HG02885 (cell line): Measurements from ENCODE around the gene SHROOM2.

Source experiments
- ATAC-seq: cut with Tn5 transposase; IDR thresholded peaks from one replicate; pipeline ENCODE4 v1.9.1; 2021; ENCODE audit warnings: mild to moderate bottlenecking; ENCODE audit not compliant: unreplicated experiment, poor library complexity

Gene SHROOM2

DNA sequence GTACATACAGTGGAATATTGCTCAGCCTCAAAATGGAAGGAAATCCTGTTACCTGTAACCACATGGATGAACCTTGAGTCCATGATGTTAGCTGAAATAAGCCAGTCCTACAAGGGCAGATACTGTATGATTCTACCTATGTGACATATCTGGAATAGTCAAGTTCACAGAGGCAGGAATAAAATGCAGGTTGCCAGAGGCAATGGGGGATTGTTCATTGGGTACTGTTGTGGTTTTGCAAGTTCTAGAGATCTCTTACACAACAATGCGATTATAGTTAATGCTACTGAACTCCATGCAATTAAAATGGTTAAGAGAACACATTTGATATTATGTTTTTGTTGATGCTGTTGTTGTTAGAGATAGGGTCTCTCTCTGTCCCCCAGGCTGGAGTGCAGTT, 74.6 kb downstream of the SHROOM2 start:
- ATAC-seq: no peak

DNA sequence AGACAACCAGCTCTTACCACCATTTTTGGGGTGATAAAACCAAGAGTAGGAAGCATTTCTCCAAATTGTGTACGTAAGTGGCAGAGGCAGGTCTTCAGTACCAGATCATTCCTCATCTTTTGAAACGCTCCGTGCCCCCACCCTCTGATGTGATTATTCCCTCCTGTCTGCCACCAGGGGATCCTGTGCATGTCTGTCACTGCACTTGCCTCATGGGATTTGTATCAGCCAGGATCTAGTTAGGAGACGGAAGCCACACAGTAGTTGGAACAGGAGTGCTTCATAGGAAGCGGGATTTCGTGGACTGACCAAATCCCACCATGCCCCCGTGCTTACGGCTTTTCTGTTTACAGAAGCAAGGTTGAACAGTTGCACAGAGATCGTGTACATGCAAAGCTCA, 75.5 kb downstream of the SHROOM2 start:
- ATAC-seq: no peak

DNA sequence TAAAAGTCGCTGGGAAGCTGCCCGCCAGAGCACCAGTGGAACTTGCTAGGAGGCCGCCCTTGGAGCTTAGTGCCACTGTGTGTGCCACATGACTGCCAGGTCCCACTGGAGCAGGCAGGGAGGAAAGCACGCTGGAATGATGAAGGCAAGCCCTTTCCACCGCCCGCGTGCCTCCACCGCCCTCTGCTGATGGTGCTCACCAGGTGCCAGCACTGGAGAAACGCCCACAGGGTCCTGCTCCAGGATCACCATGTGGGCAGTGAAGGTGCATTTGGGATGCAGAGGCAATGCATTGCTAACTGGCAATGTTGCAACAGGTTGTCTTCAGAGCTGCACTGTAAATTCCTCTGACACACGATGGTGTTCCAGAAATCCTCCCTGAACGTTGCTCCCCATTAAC, 76.3 kb downstream of the SHROOM2 start:
- ATAC-seq: no peak

DNA sequence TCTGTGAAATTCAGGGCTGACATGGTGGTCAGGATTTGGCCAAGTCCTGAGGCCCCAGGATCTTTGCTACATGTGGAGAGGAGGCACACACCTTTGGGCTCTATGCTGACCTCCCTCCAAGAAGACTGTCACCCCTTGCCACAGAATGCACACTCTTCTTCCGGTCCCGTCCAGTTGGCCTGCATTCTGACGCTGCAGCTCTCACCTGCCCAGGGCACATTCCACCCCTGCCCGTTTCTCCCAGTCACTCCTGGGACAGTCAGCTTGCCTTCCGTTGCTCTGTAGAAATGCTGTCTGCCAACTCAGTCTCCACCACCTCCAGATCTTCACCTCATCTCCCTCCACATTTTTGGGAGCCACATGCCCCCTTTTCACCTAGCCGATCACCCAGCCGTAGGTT, 76.7 kb downstream of the SHROOM2 start:
- no peak for ATAC-seq

DNA sequence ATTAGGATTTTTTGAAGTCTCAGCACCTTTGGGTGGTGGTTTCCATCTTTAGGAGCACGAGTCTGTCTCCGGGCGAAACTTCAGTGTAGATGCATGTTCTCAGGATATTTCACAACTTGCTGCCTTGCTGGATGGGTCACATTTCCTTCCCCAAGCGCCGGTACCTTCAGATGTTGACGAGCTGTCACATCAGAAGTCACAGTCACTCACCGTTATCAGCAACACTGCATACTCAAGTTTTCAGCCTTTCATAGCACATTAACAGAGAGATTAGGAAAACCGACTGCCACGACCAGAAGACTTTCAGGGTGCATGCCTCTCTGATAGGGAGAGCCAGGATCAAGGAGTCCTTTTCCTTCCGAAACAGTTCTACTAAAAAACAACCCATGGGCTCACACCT, 77.8 kb downstream of the SHROOM2 start:
- ATAC-seq: no peak

DNA sequence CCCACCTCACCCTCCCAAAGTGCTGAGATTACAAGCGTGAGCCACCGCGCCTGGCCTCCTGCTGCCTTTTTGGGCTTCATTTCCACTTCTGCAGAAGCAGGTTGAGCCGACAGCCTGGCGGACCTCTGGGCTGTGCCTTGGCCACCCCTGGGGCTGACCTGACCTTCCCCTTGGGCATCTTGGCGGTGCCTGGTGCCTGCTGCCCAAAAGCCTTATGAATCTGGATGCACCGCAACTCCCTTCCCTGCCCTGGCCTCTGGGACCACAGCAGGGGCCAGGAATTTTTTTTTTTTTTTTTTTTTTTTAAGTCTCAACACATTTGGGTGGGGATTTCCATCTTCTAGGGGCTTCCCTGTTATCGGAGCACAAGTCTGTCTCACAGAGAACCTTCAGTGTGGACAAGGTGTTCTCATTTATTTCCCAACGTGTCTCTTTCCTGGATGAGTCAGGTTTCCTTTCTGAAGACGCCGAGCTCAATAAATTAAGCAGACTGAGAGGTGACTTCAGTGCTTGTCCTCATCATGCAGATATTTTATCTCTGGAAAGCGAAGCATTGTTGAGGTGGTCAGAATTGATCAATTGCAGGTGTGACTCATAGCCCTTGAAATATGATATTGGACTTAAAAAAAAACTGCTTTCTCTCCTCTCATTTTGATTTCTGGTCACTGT, 79.7 kb downstream of the SHROOM2 start:
- no peak for ATAC-seq

DNA sequence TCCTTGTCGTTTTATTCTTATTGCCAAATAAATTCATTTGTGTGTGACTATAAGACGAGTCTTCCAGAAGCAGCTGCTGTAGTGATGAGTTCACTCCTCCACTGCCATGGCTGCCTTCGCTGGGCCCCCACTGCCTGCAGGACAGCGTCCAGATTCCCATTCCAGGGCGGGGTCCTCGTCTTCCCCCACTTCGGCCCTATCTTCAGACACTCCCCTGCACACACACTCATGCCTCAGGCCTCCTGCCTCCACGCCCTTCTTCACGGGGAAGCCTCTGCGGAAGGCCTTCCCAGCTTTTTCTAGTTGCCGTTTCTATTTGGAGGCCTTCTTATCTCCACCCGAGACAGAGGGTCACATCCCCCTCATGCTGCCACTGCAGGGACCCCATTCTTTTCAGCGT, 80.4 kb downstream of the SHROOM2 start:
- no peak for ATAC-seq

DNA sequence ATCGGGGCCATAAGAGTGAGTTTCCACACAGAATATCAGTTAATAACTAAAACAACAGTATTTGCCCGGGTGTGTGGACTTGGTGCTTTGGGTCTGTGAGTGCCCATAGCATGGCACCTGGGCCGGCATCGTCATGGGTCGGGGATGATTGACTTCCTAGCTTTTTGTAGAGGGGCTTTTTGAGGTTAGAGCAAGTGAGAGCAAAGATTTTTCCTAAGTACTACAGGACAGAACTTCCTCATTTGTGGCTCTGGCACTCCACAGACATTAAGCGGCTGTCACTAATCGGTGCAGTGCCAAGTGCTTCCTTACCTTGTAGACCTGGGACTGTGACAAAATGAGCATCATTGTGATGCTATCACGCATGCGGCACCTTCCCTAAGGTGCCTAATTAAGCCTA, 81.0 kb downstream of the SHROOM2 start:
- no peak for ATAC-seq

DNA sequence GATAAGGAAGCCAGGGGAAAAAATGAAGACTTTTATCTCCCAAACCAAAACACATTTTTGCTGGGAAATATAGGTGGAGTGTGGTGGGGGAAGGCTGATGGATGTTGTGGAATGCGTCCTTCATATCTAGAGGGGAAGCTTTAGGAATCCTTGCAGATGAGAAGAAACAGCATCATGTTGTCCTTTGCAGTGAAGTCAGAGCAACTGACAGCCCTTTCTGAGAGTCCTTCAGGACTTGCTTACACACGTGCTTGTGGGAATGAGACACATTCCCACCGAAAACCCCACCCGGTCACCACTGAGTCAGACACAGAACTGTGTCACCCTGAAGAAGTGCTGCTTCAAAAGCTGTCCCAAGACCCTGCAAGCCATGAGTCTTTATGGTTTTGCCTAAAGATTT, 81.5 kb downstream of the SHROOM2 start:
- no peak for ATAC-seq

DNA sequence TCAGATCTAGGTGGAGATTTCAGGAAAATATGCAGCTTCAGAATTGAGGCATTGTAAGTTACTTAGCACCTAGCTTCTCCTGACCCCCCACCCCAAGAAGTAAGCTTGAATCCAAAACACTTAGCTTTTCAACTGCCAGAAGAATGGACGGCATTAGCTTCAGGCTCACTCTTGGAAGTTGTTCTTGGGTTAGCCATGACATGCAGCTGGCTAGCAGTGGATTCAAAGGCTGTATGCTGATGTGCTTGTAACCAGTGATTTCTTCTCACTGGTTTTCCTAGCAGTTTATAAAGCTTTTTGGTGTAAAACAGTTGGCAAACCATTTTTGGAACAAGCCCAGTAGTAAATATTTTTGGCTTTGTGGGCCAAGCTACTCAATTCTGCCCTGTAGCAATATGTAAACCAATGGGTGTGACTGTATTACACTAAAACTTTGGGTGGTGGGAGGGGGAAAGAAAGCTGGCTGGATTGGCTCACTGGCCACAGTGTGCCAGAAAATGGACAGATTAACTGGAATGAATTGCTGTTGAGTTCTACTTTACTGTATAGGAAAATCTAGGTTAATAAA, 85.6 kb downstream of the SHROOM2 start:
- ATAC-seq: no peak

DNA sequence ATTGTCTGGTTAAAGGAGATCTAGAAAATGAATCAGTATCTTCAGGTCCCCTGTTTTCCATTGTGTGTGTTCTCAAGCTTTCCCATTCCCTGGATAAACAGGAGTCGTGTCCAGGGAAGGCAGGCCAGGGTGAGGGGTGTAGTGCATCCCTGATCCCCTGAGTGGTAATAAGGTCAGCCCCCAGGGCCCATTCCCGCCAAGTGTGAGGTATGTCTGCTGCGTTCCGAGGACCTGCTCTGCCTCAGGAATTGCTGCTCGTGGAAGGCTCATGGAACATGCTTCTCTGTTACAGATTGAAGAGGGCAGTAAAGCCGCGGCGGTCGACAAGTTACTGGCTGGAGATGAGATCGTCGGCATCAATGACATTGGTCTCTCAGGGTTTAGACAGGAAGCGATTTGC, 87.1 kb downstream of the SHROOM2 start:
- ATAC-seq: no peak

DNA sequence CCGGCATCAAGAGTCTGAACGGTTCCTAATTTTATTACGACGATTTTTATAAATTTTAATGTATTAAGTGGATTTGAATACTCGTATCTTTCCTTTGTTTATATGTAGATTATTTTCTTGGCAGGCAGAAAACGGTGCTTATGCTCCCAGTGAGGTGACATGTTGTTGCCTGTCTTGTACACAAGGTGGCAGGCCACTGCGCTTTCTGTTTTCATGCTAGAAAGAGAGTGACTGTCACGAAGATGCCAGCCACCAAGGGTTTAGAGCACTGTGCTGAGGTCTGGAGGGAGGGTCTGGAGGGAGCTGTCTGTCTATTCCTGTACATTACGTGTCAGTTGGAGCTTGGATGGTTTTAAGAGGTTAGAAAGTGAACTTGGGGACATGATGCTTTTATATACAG, 87.7 kb downstream of the SHROOM2 start:
- peak; percentile 95 for ATAC-seq

DNA sequence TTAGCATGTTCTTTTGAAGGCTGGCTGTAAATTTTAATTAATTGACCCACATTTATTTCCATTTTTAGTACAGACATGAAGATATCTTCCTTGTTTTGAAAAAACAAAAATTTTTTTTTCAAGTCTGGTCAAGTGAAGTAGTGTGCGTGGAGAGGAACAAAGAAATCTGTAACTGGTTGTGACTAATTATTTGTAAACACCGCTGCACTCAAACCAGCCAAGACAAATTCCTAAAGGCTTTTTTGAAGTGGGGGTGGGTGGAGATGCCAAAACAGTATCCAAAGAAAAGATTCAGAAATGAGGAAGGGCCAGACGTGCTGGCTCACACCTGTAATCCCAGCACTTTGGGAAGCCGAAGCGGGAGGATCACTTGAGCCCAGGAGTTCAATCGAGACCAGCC, 88.3 kb downstream of the SHROOM2 start:
- ATAC-seq: no peak

DNA sequence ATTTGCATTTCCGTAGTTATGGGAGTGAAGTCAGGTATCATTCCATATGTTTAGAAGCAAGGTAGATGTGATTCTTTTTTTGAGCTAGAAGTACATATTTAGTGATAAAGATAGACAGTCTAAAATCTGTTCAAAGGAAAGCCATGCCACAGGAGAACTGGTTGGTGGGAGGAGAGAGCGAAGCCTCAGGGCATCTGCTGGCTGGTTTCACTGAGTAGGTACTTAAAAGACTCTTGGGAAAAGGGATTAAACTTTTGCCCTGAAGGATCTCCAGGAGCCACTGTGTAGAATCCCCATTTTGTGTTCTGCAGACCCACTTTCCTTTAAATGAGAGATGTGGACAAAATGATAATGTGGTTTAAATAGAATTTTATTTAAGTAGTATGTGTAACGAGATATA, 89.6 kb downstream of the SHROOM2 start:
- ATAC-seq: no peak

DNA sequence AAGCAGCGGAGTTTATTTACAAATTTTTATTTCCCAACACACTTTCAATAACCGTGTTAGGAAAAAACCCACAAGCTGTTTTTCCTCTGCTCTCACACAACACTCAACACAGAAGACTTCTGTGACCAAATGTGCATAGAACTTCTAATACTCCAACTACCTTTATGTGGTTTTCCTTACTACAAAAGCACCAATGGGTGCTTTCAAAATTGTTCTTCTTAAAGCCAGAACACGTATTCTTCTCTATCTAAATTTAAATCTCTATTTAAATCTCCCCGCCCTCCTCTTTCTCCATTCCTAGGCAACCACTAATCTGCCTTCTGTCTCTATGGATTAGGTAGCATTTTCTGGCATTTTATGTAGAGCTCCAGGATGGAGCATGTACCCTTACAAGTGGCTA, 90.0 kb downstream of the SHROOM2 start:
- no peak for ATAC-seq

DNA sequence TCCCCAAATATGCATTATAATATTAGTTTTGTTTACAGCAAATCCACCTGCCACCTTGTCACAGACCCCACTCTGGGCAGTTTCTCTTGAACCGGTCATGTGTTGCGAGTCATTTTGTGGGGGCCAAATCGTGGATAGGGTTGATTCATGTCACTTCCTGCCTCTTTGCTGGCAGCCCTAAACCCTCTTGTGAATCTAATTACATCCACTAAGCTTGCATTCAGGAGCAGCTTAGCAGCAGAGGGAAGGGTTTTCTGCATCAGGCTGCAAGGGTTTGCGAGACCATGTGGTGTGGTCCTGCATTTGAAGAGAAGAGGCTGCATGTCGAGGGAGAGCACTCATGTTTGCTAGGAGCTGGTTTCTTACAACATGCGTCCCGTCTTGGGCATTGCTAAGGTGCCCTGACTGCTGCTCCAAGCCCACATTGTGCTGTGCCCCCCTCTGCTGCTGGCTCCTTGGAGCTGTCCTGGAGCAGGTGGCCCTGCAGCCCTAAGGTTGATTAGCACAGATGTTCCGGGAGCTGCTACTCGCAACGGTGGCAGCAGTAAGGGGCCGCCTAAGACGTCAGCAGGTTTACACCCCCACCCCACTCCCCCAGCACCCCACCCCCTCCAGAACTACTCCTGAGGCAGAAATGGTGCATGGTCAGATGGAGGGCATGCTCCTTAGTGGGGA, 92.1 kb downstream of the SHROOM2 start:
- no peak for ATAC-seq

DNA sequence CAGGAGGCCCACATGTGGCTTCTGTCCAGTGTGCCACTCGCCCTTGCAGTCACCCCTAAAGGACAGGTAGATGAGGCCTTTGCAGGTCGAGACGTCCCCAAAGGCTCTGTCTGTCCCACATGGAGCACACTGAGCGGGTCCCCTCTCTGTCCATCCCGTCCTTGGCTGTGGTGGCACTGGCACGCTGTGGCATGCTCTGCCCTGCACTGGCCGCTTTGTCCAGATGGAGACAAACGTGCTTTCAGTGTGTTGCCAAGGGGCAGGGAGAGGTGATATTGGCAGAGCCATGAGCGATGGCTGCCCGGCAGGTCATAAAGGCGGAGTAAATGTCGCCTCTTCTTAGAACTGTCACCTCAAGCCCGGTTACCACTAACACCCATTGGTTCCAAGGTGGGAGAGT, 94.0 kb downstream of the SHROOM2 start:
- no peak for ATAC-seq

DNA sequence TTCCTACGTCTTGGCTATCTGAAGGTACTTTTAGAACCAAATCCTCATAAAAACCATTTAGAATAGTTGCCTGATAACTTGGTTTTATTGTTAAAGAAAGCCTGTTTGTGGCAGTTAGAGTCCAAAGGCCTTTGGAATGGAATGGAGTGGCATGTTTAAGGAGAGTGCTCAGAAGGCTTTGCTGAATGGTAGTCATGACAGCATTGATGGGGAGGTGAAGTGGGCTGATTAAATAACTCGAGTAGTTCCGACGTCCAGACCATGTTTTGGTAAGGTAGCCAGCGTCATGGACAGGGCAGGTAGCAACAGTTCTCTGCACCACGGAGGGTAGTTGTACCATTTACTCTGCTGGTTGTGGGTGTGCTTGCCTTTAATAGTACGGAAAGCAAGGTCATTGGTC, 94.6 kb downstream of the SHROOM2 start:
- ATAC-seq: no peak

DNA sequence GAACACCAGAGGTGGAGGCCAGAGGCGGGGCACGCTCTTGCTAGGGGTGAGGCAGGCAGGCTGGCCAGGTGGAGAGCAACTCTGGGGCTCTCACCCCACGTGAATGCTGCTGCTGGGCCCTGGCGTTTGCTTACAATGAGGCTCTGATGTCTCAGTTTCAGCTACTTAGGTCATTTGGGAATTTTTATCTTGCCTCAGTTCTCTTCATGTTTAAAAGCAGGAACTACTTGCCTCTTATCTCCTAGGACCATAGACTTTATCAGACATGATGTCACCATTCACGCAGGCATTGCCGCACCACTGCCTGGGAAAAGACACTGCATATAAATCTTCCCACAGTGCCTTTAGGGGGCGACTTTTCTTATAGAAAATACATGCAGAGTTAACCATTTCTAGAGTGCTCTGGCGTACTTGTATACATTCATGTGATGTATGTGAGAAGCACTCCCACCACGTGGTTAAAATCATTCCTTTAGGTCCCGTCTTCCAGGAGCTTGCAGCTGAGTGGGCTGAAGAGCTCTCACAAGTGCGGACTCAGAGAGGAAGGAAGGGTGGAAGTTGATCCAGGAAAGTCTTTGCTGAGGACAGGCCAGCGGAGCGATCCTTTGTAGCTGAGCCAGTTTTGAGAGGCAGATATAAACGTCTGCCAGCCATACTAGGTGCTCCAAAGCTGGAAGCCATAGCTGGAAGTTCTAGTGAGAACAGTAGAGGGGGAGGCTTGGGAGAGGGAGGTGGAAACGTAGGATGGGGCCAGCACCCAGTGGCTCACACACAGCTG, 96.6 kb downstream of the SHROOM2 start:
- no peak for ATAC-seq

DNA sequence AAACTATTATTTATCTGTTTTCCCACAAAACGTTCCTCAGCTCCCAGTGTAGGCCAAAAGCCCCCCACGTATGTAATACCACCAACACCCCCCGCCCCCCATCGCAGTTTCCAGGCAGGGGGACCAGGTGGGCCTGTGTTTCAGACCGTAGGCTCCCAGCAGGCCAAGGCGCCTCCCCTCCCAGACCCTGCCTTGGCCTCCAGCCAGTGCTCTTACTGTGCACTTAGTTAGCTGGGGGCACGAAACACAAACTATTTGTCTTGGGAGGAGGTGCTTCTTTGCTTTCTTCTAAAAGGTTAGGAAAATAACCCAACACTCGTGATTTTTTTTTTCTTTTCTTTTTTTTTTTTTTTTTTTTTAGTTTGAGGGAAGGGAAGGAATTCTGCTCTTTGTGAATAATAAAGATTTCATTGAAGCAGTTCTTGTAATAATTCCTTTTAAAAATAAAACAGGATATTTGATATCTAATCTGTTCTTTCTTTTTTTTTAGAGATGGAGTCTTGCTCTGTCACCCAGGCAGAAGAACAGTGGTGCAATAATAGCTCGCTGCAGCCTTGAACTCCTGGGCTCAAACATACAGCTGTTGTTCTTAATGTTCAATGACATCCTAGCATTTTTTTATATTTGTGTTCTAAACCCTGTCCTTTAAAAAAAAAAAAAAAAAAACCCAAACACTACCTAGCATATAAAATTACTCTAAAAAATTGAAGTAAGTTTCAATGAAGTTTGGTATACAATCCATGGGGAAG, 98.0 kb downstream of the SHROOM2 start:
- no peak for ATAC-seq

DNA sequence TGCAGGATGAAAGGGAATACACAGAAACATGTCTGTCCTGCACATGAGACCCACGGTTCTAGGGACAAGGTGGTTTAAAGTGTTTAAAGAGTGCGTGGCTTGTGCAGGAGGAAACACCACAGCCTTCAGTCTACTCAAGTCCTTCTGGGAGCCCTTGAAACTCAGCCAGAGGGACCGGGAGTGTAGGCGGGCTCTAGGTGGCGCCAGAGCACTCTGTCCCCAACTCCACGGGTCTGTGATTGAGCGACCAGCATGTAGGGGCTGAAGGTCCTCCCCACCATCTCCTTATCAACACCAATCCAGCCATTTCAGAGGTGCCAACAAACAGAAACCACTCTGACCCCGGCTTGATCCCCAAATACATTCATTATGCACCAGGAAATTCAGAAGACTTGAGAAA, 98.9 kb downstream of the SHROOM2 start:
- ATAC-seq: peak; percentile 93
